Dermis blood vessel endothelial cell (primary cell): Measurements from ENCODE around the gene IL24. TPM values are rescaled to one million over a fixed set of nuclear protein-coding genes. Genes with fewer than 3 reads are reported as not detected.

Source experiments
- DNase-seq: peaks from one replicate; pipeline ENCODE4 v3.0.0; 2010
- total RNA-seq: library from RNA; depleted of rRNA; stranded (reverse); fragments of >200 nt; gene quantifications from 2 replicates; pipeline ENCODE4 v1.2.3, GENCODE V29; 2014

IL24 gene
- total RNA-seq, 1 donor from 2014 or later = not detected

DNA sequence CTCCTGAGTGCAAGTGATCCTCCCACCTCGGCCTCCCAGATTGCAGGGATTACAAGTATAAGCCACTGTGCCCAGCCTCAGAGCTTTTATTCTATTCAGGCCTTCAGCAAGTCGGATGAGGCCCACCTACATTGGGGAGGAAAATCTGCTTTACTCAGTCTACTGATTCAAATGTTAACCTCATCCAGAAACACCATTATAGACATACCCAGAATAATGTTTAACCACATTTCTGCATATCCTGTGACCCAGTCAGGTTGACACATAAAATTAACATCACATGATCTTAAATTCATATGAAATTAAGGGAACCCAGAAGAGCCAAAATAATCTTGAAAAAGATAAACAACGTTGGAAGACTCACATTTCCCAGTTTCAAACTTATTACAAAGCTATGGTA lies 16.9 kb upstream of the IL24 start:
- no peak for DNase-seq

DNA sequence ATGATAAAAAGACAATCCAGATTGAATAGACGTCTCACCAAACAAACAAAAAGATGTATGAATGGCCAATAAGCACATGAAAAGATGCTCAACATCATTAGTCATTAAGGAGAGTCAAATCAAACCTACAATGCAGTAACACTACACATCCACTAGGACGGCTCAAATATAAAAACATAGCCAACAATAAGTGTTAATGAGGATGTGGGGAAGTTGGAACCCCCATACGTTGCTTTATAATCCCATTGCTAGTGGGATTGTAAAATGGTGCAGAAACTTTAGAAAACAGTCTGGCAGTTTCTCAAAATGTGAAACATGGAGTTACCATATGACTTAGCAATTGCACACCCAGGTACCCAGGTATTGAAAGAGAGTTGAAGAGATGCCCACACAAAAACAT lies 14.7 kb upstream of the IL24 start:
- DNase-seq = no peak

DNA sequence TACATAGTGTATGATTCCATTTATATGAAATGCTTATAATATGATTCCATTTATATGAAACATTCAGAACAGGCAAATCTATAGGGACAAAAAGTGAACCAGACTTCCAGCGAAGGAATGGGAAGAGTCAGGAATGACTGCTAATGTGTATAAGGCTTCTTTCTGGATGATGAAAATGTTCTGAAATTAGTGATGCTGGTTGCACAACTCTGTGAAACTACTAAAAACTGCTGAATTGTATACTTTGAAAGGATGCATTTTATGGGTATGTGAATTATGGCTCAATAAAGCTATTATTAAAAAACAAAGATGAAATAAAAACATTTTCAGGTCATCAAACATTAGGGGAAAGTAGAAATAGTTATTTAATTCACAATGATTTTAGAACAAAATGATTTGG lies 14.1 kb upstream of the IL24 start:
- no peak for DNase-seq

DNA sequence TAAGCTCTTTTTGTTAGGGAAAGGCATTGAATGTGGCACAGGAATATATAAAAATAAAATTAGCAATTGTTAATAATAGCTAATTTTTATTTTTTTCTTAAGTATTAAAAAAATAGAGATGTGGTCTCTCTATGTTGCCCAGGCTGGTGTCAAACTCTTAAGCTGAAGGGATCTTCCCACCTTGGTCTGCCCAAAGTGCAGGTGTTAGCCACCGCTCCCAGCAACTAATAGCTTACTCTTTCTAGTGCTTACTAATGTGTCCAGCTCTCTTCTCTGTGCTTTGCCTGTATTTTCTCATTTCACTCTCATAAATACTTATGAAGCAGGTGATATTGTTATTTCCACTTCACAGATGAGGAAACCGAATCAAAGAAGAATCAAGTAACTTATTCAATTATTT lies 13.4 kb upstream of the IL24 start:
- no peak for DNase-seq

DNA sequence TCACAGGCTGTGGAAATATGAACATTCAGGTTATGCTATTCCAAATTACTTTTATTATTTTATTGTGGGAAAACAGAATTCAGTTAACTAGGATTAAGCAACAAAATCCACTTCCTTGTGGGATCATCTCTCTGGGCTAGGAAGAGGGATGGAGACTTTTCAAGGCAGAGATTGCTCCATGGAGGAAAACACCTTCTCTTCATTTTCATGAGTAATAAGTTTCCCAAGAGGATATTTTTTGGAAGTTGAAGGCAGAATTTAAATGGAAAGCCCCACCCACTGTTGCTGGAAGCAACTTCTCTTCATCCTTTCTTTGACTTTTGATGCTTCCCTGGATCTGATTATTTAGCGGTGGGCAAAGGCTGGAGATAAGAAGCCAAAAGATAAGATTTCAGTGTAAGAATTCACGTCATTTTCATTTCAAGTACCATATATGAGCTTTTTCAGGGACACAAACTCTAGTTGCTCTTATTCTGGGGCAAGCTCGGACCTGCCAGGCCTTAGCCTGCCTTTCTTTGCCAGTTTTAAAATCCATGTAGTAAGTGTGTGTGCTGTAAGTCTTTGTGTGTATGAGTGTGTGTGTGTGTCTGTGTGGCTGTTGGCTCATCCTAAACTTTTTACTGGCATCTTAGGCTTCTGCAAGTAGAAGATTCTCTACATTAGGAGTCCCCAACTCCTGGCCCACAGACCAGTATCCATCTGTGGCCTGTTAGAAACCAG lies 11.7 kb upstream of the IL24 start:
- DNase-seq = no peak

DNA sequence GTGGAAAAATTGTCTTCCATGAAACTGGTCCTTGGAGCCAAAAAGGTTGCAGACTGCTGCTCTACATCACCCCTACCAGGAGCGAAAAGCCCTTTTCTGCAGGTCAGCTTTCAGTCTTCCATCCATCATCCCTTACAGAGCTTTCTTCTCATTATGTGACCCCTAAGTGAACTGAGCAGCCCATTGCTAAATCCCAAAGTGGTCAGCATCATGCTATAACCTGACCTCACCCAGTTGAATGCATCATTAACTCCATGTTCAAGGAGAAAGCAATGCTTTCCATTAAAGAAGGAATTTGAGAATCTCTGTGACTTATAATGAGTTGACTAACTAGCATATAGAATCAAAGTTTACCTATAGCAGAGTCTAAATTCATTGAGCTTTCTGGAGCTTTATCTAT lies 10.4 kb upstream of the IL24 start:
- no peak for DNase-seq

DNA sequence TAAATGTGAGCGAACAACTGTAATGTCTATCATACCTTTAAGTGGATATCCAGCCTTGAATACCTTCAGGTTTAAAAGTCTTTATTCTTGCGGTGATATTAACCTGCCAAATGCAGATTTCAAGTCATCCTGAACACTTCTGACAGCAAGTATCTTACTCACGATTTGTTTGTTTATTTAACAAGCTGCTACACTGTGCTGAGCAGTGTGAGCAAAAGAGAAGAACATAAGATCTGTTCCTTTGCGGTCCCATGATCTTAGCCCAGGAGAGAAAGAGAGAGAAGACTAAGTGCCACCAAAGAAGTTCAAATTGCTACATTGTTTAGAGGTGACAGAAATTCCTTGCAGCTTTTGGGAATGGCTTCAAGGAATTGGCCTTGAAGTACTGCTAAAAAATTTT lies 9.5 kb upstream of the IL24 start:
- DNase-seq = no peak

DNA sequence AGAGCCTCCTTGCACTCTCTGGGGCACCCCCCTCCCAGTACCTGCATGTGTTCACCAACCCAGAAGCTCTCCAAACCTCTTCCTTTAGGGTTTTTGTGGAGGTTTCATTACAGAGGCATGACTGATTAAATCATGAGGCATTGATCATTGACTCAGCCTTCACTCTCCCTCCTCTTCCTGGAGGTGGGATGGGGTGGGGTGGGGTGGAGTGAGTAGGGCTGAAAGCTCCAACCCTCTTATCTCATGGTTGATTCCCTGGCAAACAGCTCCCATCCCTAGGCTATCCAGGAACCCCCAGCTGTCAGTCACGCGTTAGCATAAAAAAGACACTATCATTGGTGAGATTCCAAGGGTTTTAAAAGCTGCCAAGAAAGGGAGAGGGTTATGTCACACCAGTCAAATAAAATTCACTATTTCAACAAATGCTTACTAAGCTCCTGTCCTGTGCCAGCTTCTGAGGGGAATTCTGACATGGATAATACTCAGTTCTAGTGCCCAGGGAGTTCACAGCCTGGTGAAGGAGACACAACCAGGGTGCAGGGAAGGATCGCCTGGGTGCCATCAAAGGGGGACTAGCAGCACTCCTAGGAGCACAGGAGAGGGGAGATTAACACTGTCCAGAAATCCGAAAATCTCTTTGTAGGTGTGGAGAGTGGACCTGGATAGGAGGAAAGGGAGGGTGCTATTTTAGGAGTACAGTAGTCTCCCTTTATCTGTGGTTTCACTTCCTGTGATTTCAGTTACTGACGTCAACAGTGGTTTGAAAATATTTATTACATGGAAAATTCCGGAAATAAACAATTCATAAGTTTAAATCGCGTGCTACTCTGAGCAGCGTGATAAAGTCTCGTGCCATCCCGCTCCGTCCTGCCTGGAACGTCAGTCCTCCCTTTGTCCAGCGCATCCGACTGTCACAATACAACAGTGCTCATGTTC lies 6.8 kb upstream of the IL24 start:
- DNase-seq = peak; percentile 28

DNA sequence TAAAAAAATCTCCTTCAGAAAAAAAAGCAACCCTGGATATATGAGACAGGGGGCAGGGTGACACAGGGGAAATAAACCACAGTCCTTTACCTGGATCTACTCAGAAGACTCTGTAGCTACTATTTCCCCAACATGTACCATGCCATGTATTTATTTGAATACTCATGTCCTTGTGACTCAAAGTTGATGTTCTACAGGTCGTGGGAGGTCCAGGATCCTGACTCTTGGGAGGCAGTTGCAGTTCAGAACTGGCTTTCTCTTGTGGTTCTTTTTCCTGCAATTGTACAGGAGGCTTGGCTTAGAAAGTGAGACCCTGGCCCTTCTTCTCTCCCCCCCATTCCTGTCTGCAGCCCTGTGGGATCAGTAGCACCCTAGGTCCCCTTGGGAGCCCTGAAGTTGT lies 5.8 kb upstream of the IL24 start:
- DNase-seq = no peak

DNA sequence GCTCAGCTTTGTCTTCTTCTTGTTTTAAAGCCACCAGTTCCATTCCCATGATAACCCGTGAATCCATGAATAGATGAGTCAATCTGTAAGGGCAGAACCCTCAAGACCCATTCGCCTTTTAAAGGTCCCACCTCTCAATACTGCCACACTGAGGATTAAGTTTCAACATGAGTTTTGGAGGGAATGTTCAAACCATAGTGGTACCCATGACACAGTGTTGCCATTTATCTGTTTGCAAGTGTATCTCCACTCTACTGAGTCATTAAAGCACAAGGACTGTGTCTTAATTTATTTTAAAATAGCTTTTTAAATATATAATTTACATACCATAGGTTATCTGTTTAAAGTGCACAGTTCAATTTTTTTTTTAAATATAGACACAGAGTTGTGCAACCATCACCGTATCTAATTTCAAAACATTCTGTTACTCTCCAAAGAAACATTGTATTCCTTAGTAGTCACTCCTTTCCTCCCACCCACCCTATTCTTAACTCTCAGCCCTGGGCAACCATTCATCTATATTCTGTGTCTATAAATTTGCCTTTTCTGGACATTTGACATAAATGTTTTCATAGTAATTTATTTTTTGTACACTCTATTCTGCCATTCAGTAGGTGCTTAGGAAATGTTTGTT lies 4.8 kb upstream of the IL24 start:
- no peak for DNase-seq

DNA sequence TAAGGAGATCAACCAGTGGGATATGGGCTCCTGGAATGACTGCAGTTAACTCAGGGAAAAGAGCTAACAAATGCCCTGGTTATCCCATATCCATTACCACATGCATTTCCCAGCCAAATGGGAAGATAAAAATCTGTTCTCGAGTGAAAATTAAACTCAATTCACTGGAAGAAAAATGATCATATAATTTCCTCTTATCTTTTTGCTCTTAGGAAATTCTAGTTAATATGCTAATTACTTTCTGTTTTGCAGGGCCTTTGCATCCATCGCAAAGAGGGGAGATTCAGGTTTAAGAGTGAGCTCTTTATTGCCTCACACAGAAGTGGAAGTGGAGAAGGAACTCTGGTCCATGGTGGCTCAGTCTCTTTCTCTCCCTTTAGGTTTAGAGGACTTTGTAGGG lies 3.9 kb upstream of the IL24 start:
- DNase-seq = no peak

DNA sequence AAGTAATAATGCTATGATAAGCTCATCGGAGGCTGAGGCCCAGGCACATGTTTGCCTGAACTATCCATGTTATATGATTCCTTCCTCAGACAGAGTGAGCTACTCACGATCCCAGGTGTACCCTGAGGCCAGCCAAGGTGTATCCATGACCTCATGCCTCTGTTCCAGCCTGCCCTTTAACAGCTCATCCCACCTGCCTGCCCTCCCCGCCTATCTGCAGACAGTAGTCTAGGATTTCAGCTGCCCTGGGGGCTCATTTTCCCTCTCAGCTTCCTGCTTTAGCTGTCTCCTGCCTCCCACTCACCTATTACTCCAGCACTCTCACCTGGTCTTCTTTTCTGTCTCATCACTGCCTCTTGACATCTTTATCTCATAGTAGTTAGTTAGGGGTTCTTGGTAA lies 1.9 kb upstream of the IL24 start:
- no peak for DNase-seq

DNA sequence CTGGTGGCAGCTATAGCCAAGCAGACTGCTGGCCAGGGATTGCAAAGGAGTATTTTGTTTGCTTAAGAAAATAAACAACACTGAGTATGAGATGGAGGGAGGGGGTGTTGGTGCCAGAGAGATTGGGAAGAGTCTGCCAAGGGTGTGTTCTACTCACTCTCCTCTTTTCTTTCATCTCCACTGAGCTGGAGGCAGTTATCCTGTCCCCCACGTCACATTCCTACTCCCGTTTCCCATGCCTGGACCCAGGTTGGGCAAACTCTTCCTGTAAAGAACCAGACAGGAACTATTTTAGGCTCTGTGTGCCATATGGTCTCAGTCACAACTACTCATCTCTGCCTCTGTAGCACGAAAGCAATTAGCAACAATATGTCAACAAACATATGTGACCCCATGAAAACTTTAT lies 1.4 kb upstream of the IL24 start:
- DNase-seq = no peak

DNA sequence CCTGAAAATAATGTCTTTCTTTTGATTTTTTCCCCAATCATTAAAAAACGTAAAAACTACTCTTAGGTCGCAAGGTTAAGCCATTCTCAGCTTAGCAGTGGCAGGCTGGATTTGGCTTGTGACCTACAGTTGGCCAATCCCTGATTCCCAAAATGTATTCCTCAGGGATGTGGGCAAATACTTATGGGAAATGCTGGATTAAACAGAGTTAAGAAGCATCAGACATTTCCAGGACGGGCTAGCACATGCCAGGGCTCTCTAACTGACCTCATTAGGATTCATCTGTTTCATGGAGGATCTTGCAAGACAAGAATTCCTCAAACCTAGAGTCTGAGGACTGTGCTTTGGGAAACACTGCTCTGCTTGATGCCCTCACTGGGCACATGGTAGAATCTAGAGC lies 982 bp upstream of the IL24 start:
- DNase-seq = no peak

DNA sequence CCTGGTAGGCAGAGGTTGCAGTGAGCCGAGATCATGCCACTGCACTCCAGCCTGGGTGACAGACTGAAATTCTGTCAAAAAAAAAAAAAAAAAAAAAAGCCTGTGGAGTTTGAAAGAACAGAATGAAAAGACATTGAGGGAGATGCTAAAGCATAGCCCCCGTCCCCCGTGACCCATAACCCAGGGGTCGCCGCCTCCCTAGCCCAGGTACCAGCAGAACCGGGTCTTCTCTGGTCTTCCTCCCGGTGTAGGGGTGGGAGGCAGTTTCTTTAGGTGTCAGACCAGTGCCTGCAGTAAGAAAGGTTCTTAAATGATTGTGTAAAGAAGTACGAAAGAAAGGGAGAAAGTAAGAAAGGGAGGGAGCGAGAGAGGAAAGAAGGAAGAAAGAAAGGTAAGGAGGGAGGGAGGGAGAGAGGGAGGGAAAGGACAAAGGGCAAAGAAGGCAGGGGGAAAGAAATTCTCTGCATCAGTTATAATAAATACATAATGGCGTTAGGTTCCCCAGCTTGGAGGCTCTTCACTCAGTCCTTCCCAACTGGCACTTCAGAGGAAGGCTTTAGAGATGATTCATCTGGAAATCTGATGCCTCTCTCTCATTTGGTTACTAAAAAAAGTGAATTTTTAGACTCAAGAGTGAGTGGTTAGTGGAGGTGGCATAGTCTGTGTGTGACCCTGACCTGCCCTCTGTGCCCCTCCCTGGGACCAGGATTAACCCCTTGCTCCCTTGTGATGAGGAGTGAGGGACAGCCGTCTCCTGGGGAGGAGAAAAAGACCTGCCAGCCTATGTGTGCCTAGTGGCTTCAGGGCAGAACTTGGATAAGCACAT lies 1.1 kb downstream of the IL24 start:
- DNase-seq = no peak

DNA sequence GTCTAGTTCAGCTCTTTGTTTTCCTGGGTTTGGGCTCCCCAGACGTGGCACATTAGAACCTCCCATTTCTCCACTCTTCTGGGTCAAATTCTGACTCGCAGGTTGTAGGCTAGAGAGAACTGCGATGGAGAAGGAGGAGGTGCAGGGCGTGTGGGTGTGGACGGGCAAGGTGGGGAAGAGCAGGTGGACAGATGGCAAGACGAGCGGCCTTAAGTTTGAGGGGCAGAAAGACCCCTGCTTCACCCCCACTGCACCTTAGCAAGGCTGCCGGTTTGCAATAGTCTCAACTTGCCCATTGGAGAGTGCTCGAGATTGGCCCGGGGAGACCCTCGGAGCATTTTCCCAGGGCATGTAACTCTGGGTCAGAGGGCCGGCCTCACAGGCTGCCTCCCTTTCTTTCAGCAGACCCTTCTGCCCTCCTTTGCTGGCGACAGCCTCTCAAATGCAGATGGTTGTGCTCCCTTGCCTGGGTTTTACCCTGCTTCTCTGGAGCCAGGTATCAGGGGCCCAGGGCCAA lies 1.7 kb downstream of the IL24 start:
- DNase-seq = no peak

DNA sequence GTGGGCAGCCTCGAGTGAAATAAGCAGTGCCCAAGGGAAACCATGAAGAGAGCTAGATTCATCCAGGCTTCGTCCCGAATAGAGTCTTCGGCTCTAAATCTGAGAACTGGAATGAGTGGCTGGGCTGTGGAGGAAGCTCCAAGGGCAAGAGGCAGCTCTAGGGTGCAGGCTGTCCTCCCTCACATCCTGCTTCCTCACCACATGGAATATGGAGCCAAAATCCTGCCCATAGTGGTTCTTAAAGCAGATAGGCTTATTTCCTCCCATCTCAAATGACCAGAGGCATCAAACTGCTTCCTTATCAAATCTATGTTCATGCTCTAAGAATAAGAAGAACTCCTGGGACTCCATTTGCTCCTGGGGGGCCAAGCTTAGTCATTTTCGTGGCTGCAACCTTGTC lies 2.5 kb downstream of the IL24 start:
- no peak for DNase-seq

DNA sequence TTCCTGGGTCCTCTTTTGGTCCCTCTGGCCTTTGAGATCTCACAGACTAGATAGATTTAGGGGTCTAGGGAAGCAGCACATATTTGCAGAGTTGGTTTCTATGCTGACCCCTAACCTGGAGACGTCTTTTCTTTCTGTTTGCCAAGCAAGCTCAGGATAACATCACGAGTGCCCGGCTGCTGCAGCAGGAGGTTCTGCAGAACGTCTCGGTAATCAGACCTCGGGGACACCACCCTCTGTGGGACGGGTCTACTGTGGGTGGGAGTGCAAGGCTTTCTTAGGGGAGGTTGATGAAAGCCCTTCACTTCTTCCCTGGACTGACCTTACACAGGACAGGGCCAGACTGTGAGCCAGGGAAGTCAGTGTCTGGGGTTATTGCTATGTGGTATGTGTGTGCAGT lies 2.9 kb downstream of the IL24 start:
- DNase-seq = no peak

DNA sequence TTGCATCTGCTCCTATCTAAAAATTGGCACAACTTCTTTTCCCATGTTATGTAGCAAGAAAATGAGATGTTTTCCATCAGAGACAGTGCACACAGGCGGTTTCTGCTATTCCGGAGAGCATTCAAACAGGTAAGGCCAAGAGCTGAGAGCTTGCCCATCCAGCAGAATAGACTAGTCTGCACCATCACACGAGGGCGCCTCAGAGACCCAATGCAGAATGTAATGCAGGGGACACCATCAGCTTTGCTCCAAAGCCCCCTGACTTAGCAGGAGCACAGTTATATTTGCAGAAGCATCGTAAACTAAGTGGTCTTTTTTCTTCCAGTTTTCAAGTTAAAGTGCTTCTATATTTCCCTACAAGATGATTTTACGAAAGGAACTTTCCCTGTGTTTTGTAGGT lies 4.7 kb downstream of the IL24 start:
- no peak for DNase-seq

DNA sequence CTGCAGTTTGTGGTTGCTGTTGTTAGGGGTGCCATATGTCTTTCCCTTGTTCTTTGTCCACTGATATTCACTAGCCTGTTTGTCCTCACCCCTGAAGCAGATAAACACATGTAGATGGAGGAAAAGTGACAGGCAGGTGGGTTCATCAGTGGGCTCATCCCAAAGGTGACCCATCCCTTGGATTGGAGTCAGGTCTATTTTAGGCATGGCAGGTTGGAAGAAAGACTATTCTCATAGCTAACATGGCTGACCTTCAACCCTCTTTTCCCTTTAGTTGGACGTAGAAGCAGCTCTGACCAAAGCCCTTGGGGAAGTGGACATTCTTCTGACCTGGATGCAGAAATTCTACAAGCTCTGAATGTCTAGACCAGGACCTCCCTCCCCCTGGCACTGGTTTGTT lies 5.5 kb downstream of the IL24 start:
- DNase-seq = no peak

DNA sequence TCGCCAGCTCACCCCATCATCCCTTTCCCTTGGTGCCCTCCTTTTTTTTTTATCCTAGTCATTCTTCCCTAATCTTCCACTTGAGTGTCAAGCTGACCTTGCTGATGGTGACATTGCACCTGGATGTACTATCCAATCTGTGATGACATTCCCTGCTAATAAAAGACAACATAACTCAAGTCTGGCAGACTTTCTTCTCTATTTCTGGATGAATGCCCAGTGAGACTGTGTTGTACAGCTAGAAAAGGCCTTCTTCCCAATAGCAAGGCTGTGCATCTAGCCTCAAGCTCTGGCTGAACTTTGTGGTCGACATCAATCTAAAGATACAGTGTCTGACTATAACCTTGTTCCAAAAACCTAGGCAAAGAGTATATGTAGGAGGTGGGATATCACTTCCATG lies 6.4 kb downstream of the IL24 start:
- DNase-seq = no peak

DNA sequence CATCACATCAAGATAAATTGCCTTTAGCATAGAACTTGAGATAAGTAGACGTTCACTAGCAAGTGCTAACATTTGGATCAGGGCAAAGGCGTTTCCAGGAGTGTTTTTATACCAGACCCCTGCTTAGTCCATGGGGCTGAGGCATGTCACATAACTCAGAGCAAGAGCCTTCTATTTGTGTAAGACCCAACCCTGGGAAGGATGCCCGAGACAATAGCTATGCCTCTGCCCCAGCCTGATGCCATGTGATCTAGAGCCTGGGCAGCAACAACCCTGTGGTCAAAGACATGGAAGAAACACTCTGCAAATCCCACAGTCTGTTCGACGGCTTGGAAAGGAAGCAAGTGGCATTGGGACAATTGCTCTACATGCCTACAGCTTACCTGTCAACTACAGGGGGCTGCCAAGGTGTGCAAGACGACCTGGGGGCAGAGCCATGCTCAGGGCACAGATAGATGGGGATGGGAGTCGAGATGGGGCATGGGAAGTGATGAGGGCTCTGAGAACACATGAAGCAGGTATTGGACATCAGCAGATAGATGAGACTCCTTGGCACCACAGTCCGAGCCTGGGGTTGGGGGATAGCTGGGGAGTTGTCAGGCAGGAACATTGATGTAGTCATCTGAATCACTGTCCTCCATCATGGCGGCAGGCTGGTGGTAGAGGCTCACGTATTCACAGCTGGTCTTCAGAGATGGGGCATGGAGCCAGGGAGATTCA lies 7.3 kb downstream of the IL24 start:
- DNase-seq = no peak
